ENCODE data around the gene RSPH9. TPM values are rescaled to one million over a fixed set of nuclear protein-coding genes. Genes with fewer than 3 reads are reported as not detected.

The RSPH9 gene
- total RNA-seq, 4 donors from 2014 or later: 0.17 to 0.34 TPM; not detected in 2

GRCh38 chr6:43713643-43714310 is 68.9 kb downstream of the RSPH9 start:
- Histone ChIP-seq H3K27ac (replicated peaks in 1 of 4) (no peak overlapping the region), H3K27me3 (no peaks in the 10 kb centered on the region), H3K4me1 (peaks cover 23 to 36% (median 28%) of the 10 kb centered on the region in 4 donors), H3K4me3 (no peak overlapping the region), H3K9me3 (no peaks in the 10 kb centered on the region), H3K36me3 (no peaks in the 10 kb centered on the region)
- intact Hi-C loops (cut with DNase I): no loop called here
- 90% methylated on average over 13 of the region's 13 CpGs for WGBS
- no peak for DNase-seq (ENCODE audit: extremely low spot score)
- TF ChIP-seq POLR2A (IDR thresholded peaks at IDR 0.05; ENCODE audit: low read depth): no peak

GRCh38 chr6:43714311-43715055 is 69.6 kb downstream of the RSPH9 start:
- peak in 1 of 2 donors; percentile 20 for TF ChIP-seq POLR2AphosphoS5 (IDR thresholded peaks at IDR 0.05)
- TF ChIP-seq, protein P1, sequence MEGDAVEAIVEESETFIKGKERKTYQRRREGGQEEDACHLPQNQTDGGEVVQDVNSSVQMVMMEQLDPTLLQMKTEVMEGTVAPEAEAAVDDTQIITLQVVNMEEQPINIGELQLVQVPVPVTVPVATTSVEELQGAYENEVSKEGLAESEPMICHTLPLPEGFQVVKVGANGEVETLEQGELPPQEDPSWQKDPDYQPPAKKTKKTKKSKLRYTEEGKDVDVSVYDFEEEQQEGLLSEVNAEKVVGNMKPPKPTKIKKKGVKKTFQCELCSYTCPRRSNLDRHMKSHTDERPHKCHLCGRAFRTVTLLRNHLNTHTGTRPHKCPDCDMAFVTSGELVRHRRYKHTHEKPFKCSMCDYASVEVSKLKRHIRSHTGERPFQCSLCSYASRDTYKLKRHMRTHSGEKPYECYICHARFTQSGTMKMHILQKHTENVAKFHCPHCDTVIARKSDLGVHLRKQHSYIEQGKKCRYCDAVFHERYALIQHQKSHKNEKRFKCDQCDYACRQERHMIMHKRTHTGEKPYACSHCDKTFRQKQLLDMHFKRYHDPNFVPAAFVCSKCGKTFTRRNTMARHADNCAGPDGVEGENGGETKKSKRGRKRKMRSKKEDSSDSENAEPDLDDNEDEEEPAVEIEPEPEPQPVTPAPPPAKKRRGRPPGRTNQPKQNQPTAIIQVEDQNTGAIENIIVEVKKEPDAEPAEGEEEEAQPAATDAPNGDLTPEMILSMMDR (IDR thresholded peaks at IDR 0.05): no peak
- no peak for DNase-seq (ENCODE audit: extremely low spot score)
- intact Hi-C loops (cut with DNase I): no loop called here
- Histone ChIP-seq H3K36me3 (no peaks in the 10 kb centered on the region), H3K27ac (replicated peaks in 1 of 4) (peak overlapping the region in 1 of 4 donors; percentile 60), H3K4me3 (no peak overlapping the region), H3K4me1 (peaks cover 19 to 30% (median 28%) of the 10 kb centered on the region in 4 donors), H3K27me3 (no peaks in the 10 kb centered on the region), H3K9me3 (no peaks in the 10 kb centered on the region)
- WGBS: 76% methylated on average over 7 of the region's 9 CpGs

- 94% methylated on average over 2 of the region's 5 CpGs for WGBS
- peaks cover 0 to 5% (median 0%) of the 10 kb centered on the region in 4 donors for H3K27me3 ChIP-seq
- no peak overlapping the region for H3K4me3 ChIP-seq
- DNase-seq (ENCODE audit: extremely low spot score): no peak
- H3K9me3 ChIP-seq: no peaks in the 10 kb centered on the region
- intact Hi-C loops (cut with DNase I): no loop called here
- peak overlapping the region in 1 of 4 donors; percentile 65 for H3K27ac ChIP-seq (replicated peaks in 1 of 4)
- peaks cover 15 to 28% (median 27%) of the 10 kb centered on the region in 4 donors for H3K4me1 ChIP-seq
- TF ChIP-seq, protein P1 (IDR thresholded peaks at IDR 0.05): no peak
- TF ChIP-seq POLR2A (IDR thresholded peaks at IDR 0.05; ENCODE audit: low read depth): no peak
- no peak for TF ChIP-seq POLR2AphosphoS5 (IDR thresholded peaks at IDR 0.05)
- no peak for TF ChIP-seq EP300 (IDR thresholded peaks at IDR 0.05)
- no peaks in the 10 kb centered on the region for H3K36me3 ChIP-seq
Observed at GRCh38 chr6:43715056-43715788, 70.4 kb downstream of the RSPH9 start.

DNA sequence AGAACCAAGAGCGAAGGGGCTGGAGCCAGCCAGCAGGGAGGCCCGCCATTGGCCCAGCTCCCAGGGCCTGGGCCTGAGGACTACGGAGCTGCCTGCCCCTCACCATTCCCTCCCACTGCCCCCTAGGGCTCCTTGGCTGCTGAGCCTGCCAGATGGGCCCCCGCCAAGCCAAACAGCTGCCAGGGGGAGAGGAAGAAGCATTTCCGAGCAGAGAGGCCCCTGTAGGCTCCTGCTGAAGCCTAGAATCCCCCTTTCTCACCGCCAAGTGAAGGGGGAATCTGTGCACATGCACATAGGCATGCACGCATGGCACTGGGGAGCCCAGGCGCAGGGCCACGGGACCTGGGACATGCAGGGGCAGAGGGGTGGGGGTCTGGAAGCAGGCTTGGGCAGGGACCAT is 71.3 kb downstream of the RSPH9 start:
- H3K27ac ChIP-seq (replicated peaks in 1 of 4): peak overlapping the region in 2 of 4 donors; percentile 14 to 65
- no peak for DNase-seq (ENCODE audit: extremely low spot score)

More for the DNA sequence above, 71.3 kb downstream of the RSPH9 start:
- H3K4me1 ChIP-seq: peaks cover 15 to 28% (median 27%) of the 10 kb centered on the region in 4 donors
- TF ChIP-seq, protein P1 (IDR thresholded peaks at IDR 0.05): no peak
- TF ChIP-seq POLR2AphosphoS5 (IDR thresholded peaks at IDR 0.05): no peak
- no peak for TF ChIP-seq EP300 (IDR thresholded peaks at IDR 0.05)
- no peak for TF ChIP-seq POLR2A (IDR thresholded peaks at IDR 0.05; ENCODE audit: low read depth)
- peaks cover 0 to 5% (median 0%) of the 10 kb centered on the region in 4 donors for H3K27me3 ChIP-seq
- WGBS: 50% methylated on average over 8 of the region's 9 CpGs
- intact Hi-C loops (cut with DNase I): no loop called here
- no peak overlapping the region for H3K4me3 ChIP-seq
- no peaks in the 10 kb centered on the region for H3K9me3 ChIP-seq
- H3K36me3 ChIP-seq: no peaks in the 10 kb centered on the region

Measured in esophagus muscularis mucosa (tissue), 4 donors.